Effector memory CD4-positive, alpha-beta T cell (primary cell): ENCODE data around the gene GALNT7.

Source experiments
- DNase-seq, 3 donors: peaks; one replicate each; pipeline ENCODE4 v3.0.0-alpha.2; 2020
- H3K27ac ChIP-seq: 2 replicates; pipeline ENCODE4 v1.7.0; 2013; ENCODE audit warnings: mild to moderate bottlenecking, low read length, moderate library complexity; ENCODE audit not compliant: insufficient read depth, poor library complexity, severe bottlenecking
- H3K27me3 ChIP-seq: replicated peaks from 2 replicates; pipeline ENCODE4 v1.7.0; 2013; ENCODE audit warnings: mild to moderate bottlenecking, low read length; ENCODE audit not compliant: insufficient read depth, control insufficient read depth, poor library complexity, severe bottlenecking
- H3K36me3 ChIP-seq: 2 replicates; pipeline ENCODE4 v1.7.0; 2013; ENCODE audit warnings: mild to moderate bottlenecking, low read length, moderate library complexity; ENCODE audit not compliant: control insufficient read depth, insufficient read depth
- H3K4me1 ChIP-seq: 2 replicates; pipeline ENCODE4 v1.7.0; 2013; ENCODE audit warnings: low read length, mild to moderate bottlenecking; ENCODE audit not compliant: control insufficient read depth, insufficient read depth, poor library complexity, severe bottlenecking
- H3K4me3 ChIP-seq: 2 replicates; pipeline ENCODE4 v1.7.0; 2013; ENCODE audit warnings: low read length, low read depth, mild to moderate bottlenecking; ENCODE audit not compliant: insufficient read depth, poor library complexity, severe bottlenecking
- H3K9me3 ChIP-seq: 2 replicates; pipeline ENCODE4 v1.7.0; 2013; ENCODE audit warnings: mild to moderate bottlenecking, low read length, moderate library complexity; ENCODE audit not compliant: control insufficient read depth

Gene GALNT7

GRCh38 chr4:173281406-173282255 lies 113.0 kb downstream of the GALNT7 start:
- no peak for DNase-seq
- no peaks in the 10 kb centered on the region for H3K27me3 ChIP-seq
- H3K4me1 ChIP-seq = no peaks in the 10 kb centered on the region
- H3K9me3 ChIP-seq = no peaks in the 10 kb centered on the region
- no peak overlapping the region for H3K27ac ChIP-seq
- H3K4me3 ChIP-seq = no peak overlapping the region
- H3K36me3 ChIP-seq = no peaks in the 10 kb centered on the region

- Histone ChIP-seq H3K4me1 (no peaks in the 10 kb centered on the region), H3K27ac (no peak overlapping the region), H3K36me3 (no peaks in the 10 kb centered on the region), H3K4me3 (no peak overlapping the region), H3K9me3 (no peaks in the 10 kb centered on the region), H3K27me3 (no peaks in the 10 kb centered on the region)
- no peak for DNase-seq
Measured at GRCh38 chr4:173282256-173282562, 113.6 kb downstream of the GALNT7 start.

DNA sequence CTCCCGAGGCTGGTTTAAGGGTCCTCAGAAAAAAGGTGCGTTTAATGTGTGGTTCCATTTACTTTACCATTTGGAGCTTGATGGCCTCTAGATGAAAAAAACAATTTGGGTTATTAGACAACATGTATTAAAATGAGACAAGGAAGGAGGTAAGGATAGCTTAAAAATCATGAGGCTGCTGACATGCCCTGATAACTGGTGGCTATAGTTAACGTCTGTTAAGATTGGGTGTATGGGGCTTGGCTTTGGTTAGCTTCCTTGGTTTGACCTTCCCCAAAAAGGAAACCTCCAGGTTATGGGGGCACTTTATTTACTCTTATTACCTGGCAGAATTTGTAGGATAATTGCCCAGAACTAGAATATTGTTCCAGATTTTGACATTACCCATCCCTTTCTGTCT lies 114.0 kb downstream of the GALNT7 start:
- no peak for DNase-seq
- H3K4me1 ChIP-seq = no peaks in the 10 kb centered on the region
- H3K9me3 ChIP-seq = no peaks in the 10 kb centered on the region
- no peak overlapping the region for H3K27ac ChIP-seq
- H3K4me3 ChIP-seq = no peak overlapping the region
- H3K27me3 ChIP-seq = no peaks in the 10 kb centered on the region
- no peaks in the 10 kb centered on the region for H3K36me3 ChIP-seq

DNA sequence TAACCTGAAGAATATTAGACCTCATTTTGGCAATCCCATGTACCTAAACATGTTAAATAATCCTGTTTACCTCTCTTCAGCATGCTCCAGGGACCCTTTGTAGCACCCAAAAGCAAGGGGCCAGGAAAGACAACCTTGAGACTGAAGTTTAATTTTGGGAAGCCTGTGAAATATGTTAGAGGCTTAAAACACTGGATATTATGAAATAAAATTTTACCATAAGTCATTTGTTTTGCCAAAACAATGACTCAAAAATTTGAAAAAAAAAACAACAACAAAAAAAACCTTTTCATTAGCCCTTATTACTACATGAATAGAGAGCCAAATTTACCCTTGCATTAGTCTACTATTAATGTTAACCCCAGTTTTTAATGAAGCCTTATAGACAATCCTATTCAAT lies 115.9 kb downstream of the GALNT7 start:
- H3K27me3 ChIP-seq = no peaks in the 10 kb centered on the region
- no peaks in the 10 kb centered on the region for H3K9me3 ChIP-seq
- H3K27ac ChIP-seq = no peak overlapping the region
- DNase-seq = no peak
- H3K36me3 ChIP-seq = no peaks in the 10 kb centered on the region
- H3K4me1 ChIP-seq = peaks cover 2% of the 10 kb centered on the region
- no peak overlapping the region for H3K4me3 ChIP-seq

- DNase-seq = no peak
- H3K4me3 ChIP-seq = no peak overlapping the region
- no peaks in the 10 kb centered on the region for H3K36me3 ChIP-seq
- H3K9me3 ChIP-seq = no peaks in the 10 kb centered on the region
- no peak overlapping the region for H3K27ac ChIP-seq
- no peaks in the 10 kb centered on the region for H3K27me3 ChIP-seq
- H3K4me1 ChIP-seq = peaks cover 2% of the 10 kb centered on the region
Measured at GRCh38 chr4:173287486-173287885, 118.9 kb downstream of the GALNT7 start.

- Histone ChIP-seq H3K36me3 (no peaks in the 10 kb centered on the region), H3K27me3 (no peaks in the 10 kb centered on the region), H3K27ac (no peak overlapping the region), H3K4me1 (peaks cover 2% of the 10 kb centered on the region), H3K4me3 (no peak overlapping the region), H3K9me3 (no peaks in the 10 kb centered on the region)
- DNase-seq = peak; percentile 9 to 55 (median 10)
Measured at GRCh38 chr4:173288296-173288695, 119.7 kb downstream of the GALNT7 start.

DNA sequence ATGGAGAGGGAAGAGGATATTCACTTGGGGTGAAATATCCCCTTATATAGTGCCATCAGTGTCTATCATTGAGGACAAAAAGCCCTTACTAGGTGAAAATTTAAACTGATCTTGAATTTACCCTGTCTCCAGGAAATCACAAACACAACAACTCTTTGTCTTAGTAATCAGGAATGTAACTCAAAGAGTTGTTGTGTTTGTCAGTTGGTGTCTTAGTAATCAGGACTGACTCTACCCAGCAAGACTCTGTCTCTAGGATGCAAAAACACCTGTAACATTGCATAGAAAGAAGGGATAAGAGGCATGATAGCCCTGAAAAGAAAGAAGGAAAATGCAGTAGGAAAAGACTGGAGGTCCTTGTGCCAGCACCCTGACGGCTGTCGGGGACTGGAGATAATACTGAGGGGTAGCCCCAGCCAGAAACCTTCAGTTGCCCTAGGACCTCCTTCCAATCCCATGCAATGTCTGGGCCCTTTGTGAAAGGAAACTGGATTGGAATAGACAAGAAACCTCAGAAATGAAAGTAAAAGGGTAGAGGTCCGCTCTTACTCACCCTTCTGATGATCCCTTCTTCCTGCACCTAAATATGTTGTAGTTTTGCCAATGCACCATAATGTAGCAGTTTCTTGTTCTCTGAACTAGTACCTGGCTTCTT lies 120.2 kb downstream of the GALNT7 start:
- no peak for DNase-seq
- H3K4me1 ChIP-seq = peaks cover 2% of the 10 kb centered on the region
- H3K27me3 ChIP-seq = no peaks in the 10 kb centered on the region
- H3K9me3 ChIP-seq = no peaks in the 10 kb centered on the region
- no peaks in the 10 kb centered on the region for H3K36me3 ChIP-seq
- no peak overlapping the region for H3K27ac ChIP-seq
- H3K4me3 ChIP-seq = no peak overlapping the region

DNA sequence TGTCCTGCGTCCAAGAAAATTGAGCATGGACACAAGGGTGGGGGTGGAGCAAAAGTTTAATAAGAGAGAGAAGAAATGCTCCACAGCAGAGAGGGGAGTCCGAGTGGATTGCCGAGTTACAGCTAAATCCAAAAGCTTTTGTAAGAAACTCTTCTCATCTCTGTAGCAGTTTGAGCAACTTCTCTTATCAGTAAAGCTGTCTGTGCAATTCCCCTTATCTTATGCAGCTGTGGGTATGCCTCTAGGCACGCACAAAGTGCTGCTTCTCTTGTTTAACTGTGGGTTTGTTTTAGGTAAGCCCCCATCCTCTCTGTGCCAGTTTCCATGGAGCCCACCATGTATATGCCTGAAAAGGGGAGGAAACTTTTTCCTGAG lies 120.7 kb downstream of the GALNT7 start:
- no peak for DNase-seq
- Histone ChIP-seq H3K4me1 (peaks cover 2% of the 10 kb centered on the region), H3K9me3 (no peaks in the 10 kb centered on the region), H3K36me3 (no peaks in the 10 kb centered on the region), H3K27ac (no peak overlapping the region), H3K4me3 (no peak overlapping the region), H3K27me3 (no peaks in the 10 kb centered on the region)

DNA sequence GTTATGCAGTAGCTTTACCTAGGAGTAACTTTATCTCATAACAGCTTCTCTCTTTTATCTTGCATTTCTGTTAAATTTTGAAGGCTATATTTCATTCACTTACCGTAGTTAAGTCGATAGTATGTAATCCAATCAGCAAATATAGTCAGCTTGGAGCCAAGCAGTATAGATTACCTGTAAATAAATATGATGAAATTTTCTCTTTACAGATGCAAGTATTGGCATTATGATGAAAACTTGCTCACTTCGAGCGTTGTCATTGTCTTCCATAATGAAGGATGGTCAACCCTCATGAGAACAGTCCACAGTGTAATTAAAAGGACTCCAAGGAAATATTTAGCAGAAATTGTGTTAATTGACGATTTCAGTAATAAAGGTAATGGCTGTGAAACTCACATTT lies 123.3 kb downstream of the GALNT7 start:
- peaks cover 2% of the 10 kb centered on the region for H3K4me1 ChIP-seq
- no peaks in the 10 kb centered on the region for H3K27me3 ChIP-seq
- no peaks in the 10 kb centered on the region for H3K9me3 ChIP-seq
- DNase-seq = no peak
- H3K27ac ChIP-seq = no peak overlapping the region
- no peak overlapping the region for H3K4me3 ChIP-seq
- no peaks in the 10 kb centered on the region for H3K36me3 ChIP-seq

- no peak overlapping the region for H3K27ac ChIP-seq
- no peaks in the 10 kb centered on the region for H3K4me1 ChIP-seq
- H3K27me3 ChIP-seq = no peaks in the 10 kb centered on the region
- no peaks in the 10 kb centered on the region for H3K9me3 ChIP-seq
- H3K36me3 ChIP-seq = peaks cover 6% of the 10 kb centered on the region
- no peak overlapping the region for H3K4me3 ChIP-seq
- no peak for DNase-seq
Measured at GRCh38 chr4:173293663-173294062, 125.1 kb downstream of the GALNT7 start.
